Common myeloid progenitor, CD34-positive (primary cell): ENCODE measurements around the gene PIK3CB.
"Not testable (repeated sequence)": the region's sequence is repeated elsewhere in the genome, so short reads cannot be mapped to it uniquely, and the experiment has no call there.

ENCODE experiments used
- CTCF ChIA-PET: fragments of 350-600 bp; sonication (Branson Sonifier 250); formaldehyde crosslinking; loops from one replicate; lab custom pipeline; 2021; ENCODE audit warnings: antibody characterized with exemption; lab: Charles Lee
- POLR2A ChIA-PET: fragments of 350-600 bp; sonication (Branson Sonifier 250); formaldehyde crosslinking; loops from one replicate; lab custom pipeline; 2021; ENCODE audit warnings: antibody characterized with exemption; lab: Charles Lee
- DNase-seq, 3 donors: peaks; one replicate each; pipeline versions ENCODE4 v3.0.0 to v3.0.0-alpha.2; 2013
- H3K27ac ChIP-seq, 2 experiments: 1 replicate in 1 of 2; 2 replicates in 1 of 2; pipeline ENCODE4 v1.7.0; 2013; ENCODE audit warnings: inconsistent platforms in 2 of 2, low read length in 2 of 2, mild to moderate bottlenecking in 2 of 2, low read depth in 1 of 2, moderate library complexity in 1 of 2; ENCODE audit not compliant: severe bottlenecking in 2 of 2, insufficient read depth in 1 of 2, poor library complexity in 1 of 2
- H3K27me3 ChIP-seq, 5 experiments: replicated peaks in 2 of 5; 1 replicate in 3 of 5; 2 replicates in 2 of 5; pipeline versions ENCODE4 v1.6.1 to v1.7.0; 2013; ENCODE audit warnings: low read length in 4 of 5, mild to moderate bottlenecking in 2 of 5, moderate library complexity in 2 of 5, inconsistent platforms in 1 of 5; ENCODE audit not compliant: insufficient read depth in 5 of 5, control insufficient read depth in 4 of 5
- H3K36me3 ChIP-seq, 4 experiments: 1 replicate in 2 of 4; 2 replicates in 2 of 4; pipeline versions ENCODE4 v1.6.1 to v1.7.0; 2013; ENCODE audit warnings: low read length in 3 of 4, control low read depth in 1 of 4, mild to moderate bottlenecking in 1 of 4; ENCODE audit not compliant: control insufficient read depth in 4 of 4, insufficient read depth in 4 of 4
- H3K4me1 ChIP-seq, 4 experiments: 1 replicate in 3 of 4; 2 replicates in 1 of 4; pipeline versions ENCODE4 v1.6.1 to v1.7.1; 2013; ENCODE audit warnings: low read length in 3 of 4, mild to moderate bottlenecking in 3 of 4, control low read depth in 1 of 4, inconsistent platforms in 1 of 4, moderate library complexity in 1 of 4; ENCODE audit not compliant: control insufficient read depth in 4 of 4, insufficient read depth in 4 of 4; ENCODE audit errors: control extremely low read depth in 1 of 4
- H3K4me3 ChIP-seq, 7 experiments: 1 replicate in 4 of 7; 2 replicates in 3 of 7; pipeline versions ENCODE4 v1.5.1 to v1.7.0; 2013; ENCODE audit warnings: mild to moderate bottlenecking in 7 of 7, low read length in 6 of 7, moderate library complexity in 6 of 7, inconsistent platforms in 2 of 7, low read depth in 2 of 7, control low read depth in 1 of 7; ENCODE audit not compliant: insufficient read depth in 4 of 7, control insufficient read depth in 1 of 7; ENCODE audit errors: extremely low read depth in 1 of 7
- H3K9me3 ChIP-seq, 5 experiments: 1 replicate in 4 of 5; 2 replicates in 1 of 5; pipeline versions ENCODE4 v1.6.1 to v1.7.1; 2013; ENCODE audit warnings: low read length in 4 of 5, mild to moderate bottlenecking in 2 of 5, inconsistent platforms in 1 of 5, low read depth in 1 of 5, moderate library complexity in 1 of 5; ENCODE audit not compliant: control insufficient read depth in 4 of 5, insufficient read depth in 2 of 5; ENCODE audit errors: control extremely low read depth in 1 of 5
- WGBS: methylation state at CpG from one replicate; pipeline ENCODE4 v1.1.5; 2013; ENCODE audit not compliant: insufficient coverage; 5-methylcytosine and 5-hydroxymethylcytosine counted together

The PIK3CB gene

DNA sequence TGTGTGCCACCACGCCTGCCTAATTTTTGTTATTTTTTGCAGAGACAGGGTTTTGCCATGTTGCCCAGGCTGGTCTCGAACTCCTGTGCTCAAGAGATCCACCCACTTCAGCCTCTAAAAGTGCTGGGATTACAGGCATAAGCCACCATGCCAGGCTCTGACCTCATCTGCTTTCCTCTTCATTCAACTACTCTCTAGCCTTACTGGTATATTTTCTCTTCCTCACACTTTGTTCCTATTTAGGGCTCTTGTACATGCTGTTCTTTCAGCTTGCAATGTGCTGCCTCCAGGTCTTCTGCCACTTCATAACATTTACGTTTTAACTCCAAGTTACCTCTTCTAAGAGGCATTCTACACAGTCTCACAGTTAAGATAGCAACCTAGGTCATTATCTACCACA lies 34.9 kb downstream of the PIK3CB start:
- 100% methylated on average over 2 of the region's 3 CpGs for WGBS
- DNase-seq: no peak
- H3K27ac ChIP-seq: no peak overlapping the region
- no peak overlapping the region for H3K4me3 ChIP-seq
- H3K4me1 ChIP-seq: no peaks in the 10 kb centered on the region
- POLR2A ChIA-PET: no interaction called here
- no peaks in the 10 kb centered on the region for H3K27me3 ChIP-seq
- CTCF ChIA-PET: no interaction called here
- peaks cover 0 to 5% (median 0%) of the 10 kb centered on the region in 4 experiments for H3K36me3 ChIP-seq
- no peaks in the 10 kb centered on the region for H3K9me3 ChIP-seq

DNA sequence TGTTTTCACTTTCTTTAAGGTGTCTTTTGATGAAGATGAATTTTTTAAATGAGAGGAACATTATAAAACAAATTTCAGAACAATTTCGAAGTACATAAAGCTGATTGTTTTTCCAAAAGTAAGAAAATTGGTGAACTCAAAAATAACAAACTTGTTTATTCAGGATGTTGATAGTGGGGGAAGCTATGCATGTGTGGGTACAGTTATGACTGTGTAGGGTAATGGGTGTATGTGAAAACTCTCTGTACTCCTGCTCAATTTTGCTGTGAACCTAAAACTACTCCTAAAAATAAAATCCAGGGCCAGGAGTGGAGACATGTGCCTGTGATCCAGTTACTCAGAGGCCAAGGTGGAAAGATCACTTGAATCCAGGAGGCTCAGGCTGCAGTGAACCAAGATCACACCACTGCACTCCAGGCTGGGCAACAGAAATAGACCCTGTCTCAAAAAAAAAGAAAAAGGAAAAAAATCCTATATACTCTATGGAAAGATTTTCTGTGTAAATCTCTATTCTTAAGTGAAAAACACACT lies 37.2 kb downstream of the PIK3CB start:
- CTCF ChIA-PET: interaction anchor here (0.9 to 1.4 kb wide), 6 partner anchors 11 to 118 kb away, joined by 3 to 6 read pairs (median 4); no protein-coding TSS in a partner anchor
- no peak overlapping the region for H3K4me3 ChIP-seq
- H3K36me3 ChIP-seq: peaks cover 0 to 16% (median 13%) of the 10 kb centered on the region in 4 experiments
- no peak for DNase-seq
- no peak overlapping the region for H3K27ac ChIP-seq
- no CpG with 5 or more reads among the region's 1 CpG for WGBS
- POLR2A ChIA-PET: no interaction called here
- H3K27me3 ChIP-seq: no peaks in the 10 kb centered on the region
- H3K9me3 ChIP-seq: no peaks in the 10 kb centered on the region
- H3K4me1 ChIP-seq: no peaks in the 10 kb centered on the region

DNA sequence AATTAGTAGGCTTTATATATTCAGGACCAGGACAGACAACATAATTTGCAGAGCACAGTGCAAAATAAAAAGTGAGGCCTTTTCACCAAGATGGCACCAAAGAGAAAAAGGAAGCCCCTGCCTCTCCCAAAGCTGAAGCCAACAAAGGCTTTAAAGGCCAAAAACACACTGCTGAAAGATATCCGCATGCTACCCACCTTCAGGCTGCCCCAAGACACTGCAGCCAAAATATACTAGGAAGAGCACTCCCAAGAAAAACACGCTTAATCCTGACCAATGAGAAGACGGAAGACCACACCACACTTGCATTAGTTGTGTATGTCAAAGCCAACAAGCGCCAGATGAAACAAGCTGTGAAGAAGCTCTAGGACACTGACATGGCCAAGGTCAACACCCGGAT lies 38.0 kb downstream of the PIK3CB start:
- WGBS: 86% methylated on average over 3 of the region's 5 CpGs
- Histone ChIP-seq H3K27ac (no peak overlapping the region), H3K36me3 (peaks cover 0 to 17% (median 17%) of the 10 kb centered on the region in 4 experiments), H3K9me3 (no peaks in the 10 kb centered on the region), H3K4me1 (no peaks in the 10 kb centered on the region), H3K4me3 (no peak overlapping the region), H3K27me3 (no peaks in the 10 kb centered on the region)
- DNase-seq: no peak
- ChIA-PET POLR2A (interaction anchor here (0.6 kb wide), 1 partner anchor 120 kb away, joined by 4 read pairs; no protein-coding TSS in a partner anchor), CTCF (interaction anchor here (1.0 to 1.4 kb wide), 4 partner anchors 10 to 119 kb away, joined by 3 to 6 read pairs (median 4); no protein-coding TSS in a partner anchor)

DNA sequence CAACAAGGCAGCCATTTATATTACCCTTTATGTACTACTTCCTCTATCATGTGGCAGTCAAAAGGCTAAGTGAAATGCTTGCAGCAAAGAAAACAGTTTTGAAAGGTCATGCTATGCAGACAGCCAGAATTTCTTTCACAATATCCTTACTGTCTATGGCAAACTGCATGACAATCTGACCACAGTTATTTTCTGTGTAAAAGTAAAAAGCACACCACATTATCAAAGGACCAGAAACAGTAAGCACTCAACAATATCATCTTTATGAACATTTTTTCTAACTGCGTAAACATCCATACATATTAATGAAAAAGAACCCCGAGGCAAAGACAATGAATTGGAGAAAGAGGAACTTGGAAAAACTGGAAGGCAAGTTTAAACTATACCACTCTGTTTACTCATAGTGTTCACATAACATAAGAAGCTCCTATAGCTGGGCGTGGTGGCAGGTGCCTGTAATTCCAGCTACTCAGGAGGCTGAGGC lies 47.9 kb downstream of the PIK3CB start:
- peaks cover 6 to 25% (median 16%) of the 10 kb centered on the region in 4 experiments for H3K4me1 ChIP-seq
- peak overlapping the region; percentile 15 to 45 for H3K27ac ChIP-seq
- WGBS: no CpG with 5 or more reads among the region's 3 CpGs
- DNase-seq: peak; percentile 56 to 91 (median 86)
- no peaks in the 10 kb centered on the region for H3K27me3 ChIP-seq
- peak overlapping the region in 3 of 7 experiments; percentile 13 to 39 (median 32) for H3K4me3 ChIP-seq
- CTCF ChIA-PET: interaction anchor here (0.7 to 1.6 kb wide), 7 partner anchors 9 to 136 kb away, joined by 3 to 6 read pairs (median 4); no protein-coding TSS in a partner anchor
- no peaks in the 10 kb centered on the region for H3K9me3 ChIP-seq
- peaks cover 0 to 8% (median 4%) of the 10 kb centered on the region in 4 experiments for H3K36me3 ChIP-seq
- POLR2A ChIA-PET: no interaction called here

DNA sequence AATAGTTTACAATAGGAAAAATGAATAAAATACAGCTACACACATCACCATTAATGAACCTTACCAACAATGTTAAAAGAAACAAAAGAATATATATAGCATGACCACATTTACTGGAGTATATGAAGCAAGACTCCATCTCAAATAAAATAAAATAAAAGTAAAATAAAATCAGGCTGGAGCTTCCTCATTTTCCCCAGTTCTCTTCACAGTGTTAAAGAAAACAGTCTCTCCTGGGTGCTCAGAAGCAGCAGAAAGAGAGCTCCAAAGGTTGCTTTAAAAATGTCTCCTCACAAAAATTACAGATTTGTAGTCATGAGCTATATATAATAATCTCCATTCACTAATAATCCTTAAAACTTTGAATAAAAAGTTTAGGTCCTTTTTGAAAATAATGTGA lies 48.8 kb downstream of the PIK3CB start:
- H3K27ac ChIP-seq: peak overlapping the region in 1 of 2 experiments; percentile 61
- DNase-seq: peak in 2 of 3 donors; percentile 32 to 37

DNA sequence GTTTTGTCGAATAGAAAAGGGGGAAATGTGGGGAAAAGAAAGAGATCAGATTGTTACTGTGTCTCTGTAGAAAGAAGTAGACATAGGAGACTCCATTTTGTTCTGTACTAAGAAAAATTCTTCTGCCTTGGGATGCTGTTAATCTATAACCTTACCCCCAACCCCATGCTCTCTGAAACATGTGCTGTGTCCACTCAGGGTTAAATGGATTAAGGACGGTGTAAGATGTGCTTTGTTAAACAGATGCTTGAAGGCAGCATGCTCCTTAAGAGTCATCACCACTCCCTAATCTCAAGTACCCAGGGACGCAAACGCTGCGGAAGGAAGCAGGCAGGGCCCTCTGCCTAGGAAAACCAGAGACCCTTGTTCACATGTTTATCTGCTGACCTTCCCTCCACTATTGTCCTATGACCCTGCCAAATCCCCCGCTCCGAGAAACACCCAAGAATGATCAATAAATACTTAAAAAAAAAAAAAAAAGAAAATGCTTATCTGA lies 49.3 kb downstream of the PIK3CB start:
- not testable (repeated sequence) for H3K36me3 ChIP-seq, H3K27me3 ChIP-seq, H3K9me3 ChIP-seq, H3K4me3 ChIP-seq
- ChIA-PET POLR2A (interaction anchor here (0.6 kb wide), 1 partner anchor 87 kb away, joined by 3 read pairs; no protein-coding TSS in a partner anchor), CTCF (interaction anchor here (0.9 to 1.4 kb wide), 3 partner anchors 9 to 18 kb away, joined by 3 read pairs; no protein-coding TSS in a partner anchor)
- no CpG with 5 or more reads among the region's 7 CpGs for WGBS
- DNase-seq: peak in 2 of 3 donors; percentile 43 to 72
- Histone ChIP-seq H3K27ac (peak overlapping the region in 1 of 2 experiments; percentile 61), H3K4me1 (peaks cover 6 to 35% (median 21%) of the 10 kb centered on the region in 4 experiments)

More for the DNA sequence above, 48.8 kb downstream of the PIK3CB start:
- Histone ChIP-seq H3K27me3 (no peaks in the 10 kb centered on the region), H3K4me1 (peaks cover 6 to 32% (median 19%) of the 10 kb centered on the region in 4 experiments), H3K36me3 (peaks cover 0 to 3% (median 1%) of the 10 kb centered on the region in 4 experiments), H3K4me3 (no peak overlapping the region), H3K9me3 (no peaks in the 10 kb centered on the region)
- ChIA-PET CTCF (interaction anchor here (0.9 to 1.6 kb wide), 6 partner anchors 9 to 137 kb away, joined by 3 to 4 read pairs (median 3); no protein-coding TSS in a partner anchor), POLR2A (interaction anchor here (0.6 kb wide), 1 partner anchor 87 kb away, joined by 3 read pairs; no protein-coding TSS in a partner anchor)
